ENCODE data around the gene TIA1.
A peak's percentile ranks its signal among the peaks of the same experiment; 100 is the strongest.
"Not testable (repeated sequence)": the region's sequence is repeated elsewhere in the genome, so short reads cannot be mapped to it uniquely, and the experiment has no call there.

The TIA1 gene, protein sequence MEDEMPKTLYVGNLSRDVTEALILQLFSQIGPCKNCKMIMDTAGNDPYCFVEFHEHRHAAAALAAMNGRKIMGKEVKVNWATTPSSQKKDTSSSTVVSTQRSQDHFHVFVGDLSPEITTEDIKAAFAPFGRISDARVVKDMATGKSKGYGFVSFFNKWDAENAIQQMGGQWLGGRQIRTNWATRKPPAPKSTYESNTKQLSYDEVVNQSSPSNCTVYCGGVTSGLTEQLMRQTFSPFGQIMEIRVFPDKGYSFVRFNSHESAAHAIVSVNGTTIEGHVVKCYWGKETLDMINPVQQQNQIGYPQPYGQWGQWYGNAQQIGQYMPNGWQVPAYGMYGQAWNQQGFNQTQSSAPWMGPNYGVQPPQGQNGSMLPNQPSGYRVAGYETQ

DNA sequence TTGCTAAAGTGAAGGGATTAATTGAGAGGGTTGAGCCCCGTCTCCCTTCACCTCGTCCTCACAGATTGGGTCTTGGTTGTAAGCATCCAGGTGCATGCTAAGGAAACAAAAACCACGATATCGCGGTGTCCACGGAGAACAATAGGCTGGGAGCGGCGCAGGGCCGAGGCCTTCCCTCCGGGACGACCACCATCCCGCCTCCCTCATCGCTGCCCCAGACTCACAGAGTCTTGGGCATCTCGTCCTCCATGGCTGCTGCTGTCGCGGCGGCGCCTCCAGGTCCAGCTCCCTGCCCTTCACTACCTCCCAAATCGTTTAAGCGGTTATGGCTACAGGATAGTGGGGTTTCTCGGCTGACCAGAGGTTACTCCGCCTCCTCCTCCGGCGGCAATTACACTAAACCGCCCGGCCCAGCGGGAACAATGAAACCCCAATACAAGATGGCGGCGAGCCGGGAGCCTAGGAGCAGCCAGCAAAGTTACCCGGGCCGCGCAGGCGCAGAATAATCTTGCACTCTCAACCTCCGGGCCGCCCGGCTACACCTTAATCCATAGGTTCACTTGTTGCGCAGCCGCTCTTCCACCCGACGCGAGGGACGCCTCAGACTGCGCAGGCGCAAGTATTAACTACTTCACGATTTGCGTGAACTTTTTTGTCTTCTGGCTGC lies at the start of gene TIA1:
TIA1 (minus strand) TSS at position 448 of the 667 bp plus-strand sequence; CDS start at position 250, 198 bp downstream.
- peak; percentile 100 for DNase-seq (ENCODE audit: low read depth)

DNA sequence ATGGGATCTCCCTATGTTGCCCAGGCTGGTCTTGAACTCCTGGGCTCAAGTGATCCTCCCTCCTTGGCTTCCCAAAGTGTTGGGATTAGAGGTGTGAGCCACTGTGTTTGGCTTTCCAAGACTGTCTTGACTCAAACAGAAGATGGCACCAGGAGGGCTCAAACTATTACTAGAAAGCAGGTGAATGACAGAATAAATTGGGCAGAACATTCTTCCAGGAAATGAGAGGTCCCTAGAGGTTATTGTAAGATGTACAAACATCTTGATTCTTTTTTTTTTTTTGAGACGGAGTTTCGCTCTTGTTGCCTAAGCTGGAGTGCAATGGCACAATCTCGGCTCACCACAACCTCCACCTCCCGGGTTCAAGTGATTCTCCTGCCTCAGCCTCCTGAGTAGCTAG lies 49.4 kb upstream of the TIA1 start:
- DNase-seq (ENCODE audit: low read depth) = not testable (repeated sequence)

DNA sequence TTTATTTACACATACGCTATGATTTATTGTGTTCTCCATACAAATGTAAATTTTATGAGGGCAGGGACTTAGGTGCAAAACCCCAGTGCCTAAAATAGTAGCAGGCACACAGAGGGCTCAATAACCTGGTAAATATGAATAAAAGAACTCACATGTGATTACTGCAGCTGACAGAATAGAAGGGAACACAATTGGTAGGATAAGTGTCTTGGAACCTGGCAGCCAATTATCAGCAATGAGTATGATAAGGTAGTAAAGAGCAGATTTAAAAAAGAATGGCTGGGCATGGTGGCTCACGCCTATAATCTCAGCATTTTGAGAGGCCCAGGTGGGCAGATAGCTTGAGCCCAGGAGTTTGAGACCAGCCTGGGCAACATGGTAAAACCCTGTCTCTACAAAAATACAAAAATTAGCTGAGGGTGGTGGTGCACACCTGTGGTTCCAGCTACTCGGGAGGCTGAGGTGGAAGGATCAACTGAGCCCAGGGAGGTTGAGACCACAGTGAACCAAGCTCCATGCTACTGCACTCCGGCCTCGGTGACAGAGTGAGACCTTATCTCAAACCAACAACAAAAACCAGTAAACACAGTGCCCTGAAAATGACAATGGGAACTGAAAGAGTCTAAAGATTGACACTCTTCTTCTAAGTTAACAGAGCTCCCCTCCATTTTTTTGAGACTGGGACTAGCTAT lies 35.2 kb upstream of the TIA1 start:
- no peak for DNase-seq (ENCODE audit: low read depth)

DNA sequence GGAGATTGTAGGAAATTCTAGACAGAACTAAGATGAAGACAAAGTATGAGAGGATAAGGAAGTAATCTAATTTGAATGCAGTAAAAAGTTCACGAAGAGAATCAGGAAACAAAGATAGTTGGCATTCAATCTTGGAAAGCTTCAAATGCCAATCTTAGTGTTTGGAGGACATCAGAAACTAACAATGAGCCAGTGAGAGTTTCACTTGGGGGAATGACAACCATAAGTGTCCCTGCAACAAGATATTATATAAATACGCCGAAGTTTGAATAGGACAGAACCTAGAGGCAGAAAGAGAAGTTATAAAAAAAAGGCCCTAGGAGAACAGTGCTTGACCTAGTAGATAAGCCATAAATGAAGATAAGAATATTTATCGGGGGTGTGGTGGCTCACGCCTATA lies 34.0 kb upstream of the TIA1 start:
- DNase-seq (ENCODE audit: low read depth) = no peak

DNA sequence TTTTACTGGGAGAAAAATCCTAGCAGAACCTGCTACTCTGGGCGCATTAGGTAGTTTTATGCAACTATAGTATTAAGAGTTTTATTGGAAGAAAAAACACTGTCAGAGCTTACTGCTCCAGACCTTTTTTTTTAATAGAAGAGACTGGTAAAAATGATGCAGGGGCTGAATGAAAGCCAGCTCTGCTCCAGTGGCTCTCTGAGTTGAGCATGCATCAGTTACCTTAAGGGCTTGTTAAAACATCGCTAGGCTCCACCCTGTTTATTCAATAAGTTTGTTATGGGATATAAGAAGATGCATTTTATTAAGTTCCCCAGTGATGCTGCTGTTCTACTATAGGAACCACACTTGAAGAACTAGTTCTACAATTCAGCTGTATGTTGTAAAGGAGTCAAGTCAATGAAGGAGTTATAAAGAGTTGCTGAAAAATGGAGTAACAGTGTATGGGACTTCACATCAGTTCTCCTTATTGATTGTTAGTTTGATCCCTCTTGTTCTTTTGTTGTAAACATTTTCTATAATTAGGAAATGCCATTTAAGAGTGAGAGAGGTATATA lies 31.9 kb upstream of the TIA1 start:
- DNase-seq (ENCODE audit: low read depth) = no peak

DNA sequence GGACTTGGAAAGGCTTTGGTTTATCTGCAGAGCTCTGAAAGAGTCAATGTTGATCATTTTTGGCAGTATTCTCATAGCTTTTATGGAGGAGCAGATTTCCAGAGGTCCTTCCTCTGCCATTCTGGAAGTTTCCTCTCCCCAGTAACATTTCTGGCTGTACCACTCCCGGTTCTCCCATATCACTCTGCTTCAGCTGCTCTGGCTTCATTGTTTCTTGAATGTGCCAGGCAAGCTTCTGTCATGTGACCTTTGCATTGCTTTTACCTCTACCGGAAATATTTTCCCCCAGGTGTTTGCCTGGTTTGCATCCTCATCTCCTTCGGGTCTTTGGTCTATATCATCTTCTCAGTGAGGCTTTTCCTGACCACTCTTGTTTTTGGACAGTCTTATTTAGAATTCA lies 21.9 kb upstream of the TIA1 start:
- no peak for DNase-seq (ENCODE audit: low read depth)

DNA sequence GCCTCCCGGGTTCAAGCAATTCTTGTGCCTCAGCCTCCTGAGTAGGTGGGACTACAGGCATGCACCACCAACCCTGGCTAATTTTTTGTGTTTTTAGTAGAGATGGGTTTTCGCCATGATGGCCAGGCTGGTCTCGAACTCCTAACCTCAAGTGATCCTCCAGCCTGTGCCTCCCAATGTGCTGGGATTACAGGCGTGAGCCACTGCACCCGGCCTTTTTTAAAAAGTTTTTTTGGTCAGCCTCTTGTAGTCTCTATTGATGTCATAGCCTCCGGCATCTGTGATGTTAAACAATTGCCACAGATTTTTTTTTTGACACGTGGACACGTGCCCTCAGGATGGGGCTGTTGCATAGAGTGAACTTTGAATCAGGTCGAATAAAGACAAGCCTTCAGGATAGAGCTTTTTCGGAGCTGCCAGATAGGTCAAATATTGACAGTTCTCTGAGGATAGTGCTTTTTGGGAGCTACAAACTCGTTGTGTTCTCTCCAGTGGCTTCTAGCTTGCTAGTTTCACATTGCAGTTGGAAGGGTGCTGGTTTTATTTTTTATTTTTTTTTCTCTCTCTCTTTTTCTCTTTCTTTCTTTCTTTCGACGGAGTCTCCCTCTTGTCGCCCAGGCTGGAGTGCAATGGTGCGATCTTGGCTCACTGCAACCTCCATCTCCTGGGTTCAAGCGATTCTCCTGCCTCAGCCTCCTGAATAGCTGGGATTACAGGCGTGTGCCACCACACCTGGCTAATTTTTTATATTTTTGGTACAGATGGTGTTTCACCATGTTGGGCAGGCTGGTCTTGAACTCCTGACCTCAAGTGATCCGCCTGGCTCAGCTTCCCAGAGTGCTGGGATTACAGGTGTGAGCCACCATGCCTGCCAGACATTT lies 21.2 kb upstream of the TIA1 start:
- not testable (repeated sequence) for DNase-seq (ENCODE audit: low read depth)

DNA sequence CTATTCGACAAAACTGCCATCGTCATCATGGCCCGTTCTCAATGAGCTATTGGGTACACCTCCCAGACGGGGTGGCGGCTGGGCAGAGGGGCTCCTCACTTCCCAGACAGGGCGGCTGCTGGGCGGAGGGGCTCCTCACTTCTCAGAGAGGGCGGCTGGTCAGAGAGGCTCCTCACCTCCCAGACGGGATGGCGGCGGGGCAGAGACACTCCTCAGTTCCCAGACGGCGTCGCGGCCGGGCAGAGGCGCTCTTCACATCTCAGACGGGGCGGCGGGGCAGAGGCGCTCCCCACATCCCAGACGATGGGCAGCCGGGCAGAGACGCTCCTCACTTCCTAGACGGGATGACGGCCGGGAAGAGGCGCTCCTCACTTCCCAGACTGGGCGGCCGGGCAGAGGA lies 18.5 kb upstream of the TIA1 start:
- not testable (repeated sequence) for DNase-seq (ENCODE audit: low read depth)

DNA sequence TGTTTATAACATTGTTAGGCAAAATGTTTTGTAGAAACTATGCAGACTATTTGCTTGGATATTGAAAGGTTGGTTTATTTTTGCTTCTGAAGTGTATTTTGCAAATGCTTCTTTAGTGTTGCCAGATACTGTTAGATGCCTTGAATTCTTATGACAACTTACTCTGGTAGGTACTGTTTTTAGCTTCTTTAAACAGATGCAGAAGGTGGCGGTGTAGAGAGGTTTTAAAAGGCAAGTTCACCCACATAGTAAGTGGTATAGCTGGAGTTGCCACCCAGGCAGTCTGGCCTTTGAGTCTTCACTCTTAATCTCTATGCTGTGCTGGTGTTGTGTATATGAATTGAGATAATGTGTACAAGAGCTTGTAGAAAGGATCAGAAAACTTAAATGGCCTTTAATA lies 13.1 kb upstream of the TIA1 start:
- DNase-seq (ENCODE audit: low read depth) = no peak

DNA sequence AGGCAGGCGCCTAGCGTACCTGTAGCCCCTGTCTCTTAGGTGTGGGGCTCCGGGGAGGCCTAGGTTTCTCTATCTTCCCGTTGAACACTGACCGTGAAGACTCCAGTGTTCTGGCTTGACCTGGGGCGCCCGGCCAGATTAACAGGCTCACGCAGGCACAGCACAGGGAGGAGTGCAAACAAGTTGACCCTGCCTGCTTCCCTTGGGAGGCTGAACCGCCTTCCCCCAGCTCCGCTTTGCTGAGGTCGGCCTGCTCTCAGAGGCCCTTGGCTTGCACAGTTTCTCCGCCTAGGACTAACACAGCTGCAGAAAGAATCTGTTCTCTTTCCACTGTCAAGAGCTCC lies 10.1 kb upstream of the TIA1 start:
- no peak for DNase-seq (ENCODE audit: low read depth)

DNA sequence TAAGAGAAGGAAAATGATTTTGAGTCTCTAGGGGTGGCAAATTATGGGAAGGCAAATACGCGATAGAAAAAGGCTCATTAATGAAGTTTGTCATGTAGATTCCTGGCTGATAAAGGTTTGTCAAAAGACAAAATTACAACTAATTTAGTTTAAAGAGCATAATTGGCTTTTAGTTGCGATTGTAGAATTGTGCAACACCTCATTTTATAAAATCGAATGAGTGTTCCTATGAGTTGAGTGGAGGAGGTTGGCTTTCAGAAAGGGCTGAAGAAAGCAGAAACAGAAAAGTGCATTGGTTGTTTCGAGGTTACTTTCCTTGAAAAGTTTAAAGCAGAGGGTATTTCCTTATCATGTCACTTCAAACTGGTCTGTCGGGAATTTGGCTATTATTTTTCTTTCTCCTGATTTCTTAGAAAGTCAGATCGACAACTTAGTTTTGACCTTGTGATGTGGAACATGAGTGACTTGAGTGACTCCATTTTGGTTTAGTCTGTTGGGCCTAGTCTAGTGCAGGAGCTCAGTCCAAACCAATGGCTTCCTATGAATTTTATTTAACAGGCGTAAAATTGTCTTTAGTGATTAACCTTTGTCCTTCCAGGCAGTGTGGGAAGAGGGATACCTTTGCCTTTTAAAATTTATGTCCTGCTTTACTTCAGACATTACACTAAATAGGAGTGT lies 7.3 kb upstream of the TIA1 start:
- DNase-seq (ENCODE audit: low read depth) = no peak

DNA sequence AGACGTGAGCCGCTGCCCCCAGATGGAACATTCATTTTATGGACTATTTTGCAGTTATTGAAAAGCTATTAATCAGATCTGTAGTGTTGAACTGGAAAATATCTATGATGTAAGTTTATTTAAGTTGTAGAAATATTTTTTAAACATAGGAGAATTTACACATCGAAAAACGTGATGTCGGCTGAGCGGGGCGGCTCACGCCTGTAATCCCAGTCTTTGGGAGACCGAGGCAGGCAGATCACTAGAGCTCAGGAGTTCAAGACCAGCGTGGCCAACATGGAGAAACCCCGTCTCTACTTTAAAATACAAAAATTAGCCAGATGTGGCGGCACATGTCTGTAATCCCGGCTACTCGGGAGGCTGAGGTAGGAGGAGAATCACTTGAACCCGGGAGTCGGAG lies 2.0 kb upstream of the TIA1 start:
- no peak for DNase-seq (ENCODE audit: low read depth)

DNA sequence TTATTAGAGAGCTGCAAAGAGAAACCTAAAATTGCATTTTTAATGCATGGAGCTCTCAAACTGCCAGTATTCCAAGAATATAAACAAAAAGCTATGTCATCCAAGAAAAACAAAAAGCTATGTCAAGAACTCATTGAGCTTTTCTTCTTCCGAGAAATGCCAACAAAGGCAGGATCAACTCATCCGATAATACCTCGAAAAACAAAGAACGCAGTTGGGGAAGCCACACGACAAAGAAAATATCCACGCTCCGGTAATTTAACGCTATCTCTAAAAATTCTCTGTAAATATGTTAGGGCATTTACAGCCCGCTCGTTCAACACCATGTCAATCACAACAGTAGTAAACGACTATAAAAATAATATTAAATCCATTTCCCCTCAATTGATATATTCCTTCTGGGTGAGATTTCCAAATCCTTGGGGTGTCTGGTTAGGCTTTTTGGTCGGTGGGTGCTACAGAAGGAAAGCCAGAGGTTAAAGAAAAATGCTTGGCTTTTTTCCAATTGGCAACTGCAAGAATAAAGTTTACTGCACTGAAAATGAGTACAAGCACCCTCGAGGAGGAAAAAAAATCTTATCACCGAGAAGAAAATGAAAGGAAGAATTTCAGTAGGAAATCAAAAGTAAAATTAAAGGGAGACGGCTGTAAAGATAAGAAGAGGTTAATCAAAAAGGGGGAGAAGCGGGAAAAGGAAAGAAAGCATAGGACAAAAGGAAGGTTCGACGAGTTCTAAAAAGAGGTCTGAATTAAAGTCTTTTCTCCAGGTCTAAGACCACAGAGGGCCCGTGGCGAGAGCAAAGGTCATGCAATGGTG lies 856 bp downstream of the TIA1 start:
- no peak for DNase-seq (ENCODE audit: low read depth)

DNA sequence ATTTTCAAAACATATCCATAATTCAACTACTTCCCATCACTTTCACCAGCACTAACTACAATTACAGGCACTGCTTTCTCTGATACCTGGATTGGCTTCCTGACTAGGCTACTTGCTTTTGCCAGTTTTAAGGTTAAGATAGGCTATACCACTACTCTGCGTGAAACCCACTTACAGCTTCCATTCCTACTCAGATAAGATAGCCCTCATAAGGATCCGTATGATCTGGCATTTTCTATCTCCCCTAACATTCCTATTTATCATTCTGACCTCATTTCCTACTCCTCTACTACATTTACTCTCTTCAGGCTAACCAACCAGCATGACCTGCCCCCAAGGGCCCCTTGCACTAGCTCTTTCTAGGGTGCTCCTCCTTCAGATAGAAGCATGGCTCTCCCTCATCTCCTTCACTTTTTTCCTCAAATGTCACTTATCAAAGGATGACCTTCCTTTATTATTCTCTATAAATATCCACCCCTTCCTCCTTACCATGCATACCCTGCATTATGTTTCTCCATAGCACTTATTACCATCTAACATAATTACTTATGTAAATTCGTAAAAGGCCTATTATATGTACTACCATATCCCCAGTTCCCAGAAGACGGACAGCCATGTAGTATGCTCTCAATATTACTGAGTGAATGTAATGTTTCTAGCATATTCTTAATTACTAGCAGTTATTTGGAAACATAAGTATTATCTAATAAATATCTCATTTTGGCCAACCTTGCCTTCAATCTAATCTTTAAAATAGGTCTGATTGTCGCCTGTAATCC lies 4.4 kb downstream of the TIA1 start:
- no peak for DNase-seq (ENCODE audit: low read depth)

DNA sequence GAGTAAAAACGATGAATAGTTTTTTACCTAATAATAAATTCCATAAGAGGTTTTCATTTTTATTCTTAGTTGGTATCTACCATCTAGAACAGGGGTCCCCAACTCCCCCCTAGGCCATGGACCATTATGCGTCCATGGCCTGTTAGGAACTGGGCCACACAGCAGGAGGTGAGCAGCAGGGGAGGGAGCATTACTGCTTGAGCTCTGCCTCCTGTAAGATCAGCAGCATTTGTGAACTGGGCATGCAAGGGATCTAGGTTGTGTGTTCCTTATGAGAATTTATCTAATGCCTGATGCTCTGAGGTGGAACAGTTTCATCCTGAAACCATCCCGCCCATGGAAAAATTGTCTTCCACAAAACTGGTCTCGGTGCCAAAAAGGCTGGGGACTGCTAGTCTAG lies 5.9 kb downstream of the TIA1 start:
- DNase-seq (ENCODE audit: low read depth) = no peak

DNA sequence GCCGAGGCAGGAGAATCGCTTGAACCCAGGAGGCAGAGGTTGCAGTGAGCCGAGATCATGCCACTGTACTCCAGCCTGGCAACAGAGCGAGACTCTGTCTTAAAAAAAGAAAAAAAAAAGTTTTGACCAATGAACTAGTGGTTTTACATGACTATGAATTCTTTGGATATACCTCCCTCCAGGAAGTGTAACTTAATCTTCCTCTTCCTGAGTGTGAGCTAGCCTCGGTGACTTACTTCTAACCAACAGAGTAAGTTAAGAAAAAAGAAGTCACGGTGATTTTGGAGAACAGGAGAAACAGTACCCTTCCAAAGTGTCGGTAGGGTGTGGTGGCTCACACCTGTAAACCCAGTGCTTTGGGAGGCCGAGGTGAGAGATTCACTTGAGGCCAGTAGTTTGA lies 7.1 kb downstream of the TIA1 start:
- DNase-seq (ENCODE audit: low read depth) = no peak

DNA sequence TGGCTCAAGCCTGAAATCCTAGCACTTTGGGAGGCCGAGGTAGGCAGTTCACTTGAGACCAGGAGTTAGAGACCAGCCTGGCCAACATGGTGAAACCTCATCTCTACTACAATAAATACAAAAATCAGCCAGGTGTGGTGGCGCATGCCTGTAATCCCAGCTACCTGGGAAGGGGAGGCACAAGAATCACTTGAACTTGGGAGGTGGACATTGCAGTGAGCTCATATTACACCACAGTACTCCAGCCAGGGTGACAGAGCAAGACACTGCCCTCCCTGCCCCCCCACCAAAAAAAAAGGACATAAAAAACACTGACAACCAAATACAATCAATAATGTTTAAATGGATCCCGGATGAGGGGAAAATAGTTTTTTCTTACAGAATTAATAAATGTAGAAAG lies 7.8 kb downstream of the TIA1 start:
- no peak for DNase-seq (ENCODE audit: low read depth)

DNA sequence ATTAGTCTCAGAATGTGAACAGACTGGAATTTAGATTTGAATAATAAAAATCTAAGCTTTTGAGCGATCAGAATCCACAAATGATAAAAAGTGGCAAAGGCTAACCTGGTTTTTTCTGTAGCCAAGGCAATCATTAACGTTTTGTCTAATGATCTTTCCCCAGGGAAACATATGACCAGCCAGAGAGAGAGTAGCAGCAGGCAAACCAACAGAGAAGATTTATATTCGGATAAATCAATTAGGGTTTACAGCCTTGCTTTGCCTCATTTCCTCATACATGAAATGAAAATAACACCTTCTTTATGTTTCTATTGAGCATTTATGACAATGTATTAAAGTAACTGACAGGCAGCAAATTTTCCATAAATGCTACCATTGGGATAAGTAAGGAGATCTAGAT lies 14.5 kb downstream of the TIA1 start:
- DNase-seq (ENCODE audit: low read depth) = no peak

DNA sequence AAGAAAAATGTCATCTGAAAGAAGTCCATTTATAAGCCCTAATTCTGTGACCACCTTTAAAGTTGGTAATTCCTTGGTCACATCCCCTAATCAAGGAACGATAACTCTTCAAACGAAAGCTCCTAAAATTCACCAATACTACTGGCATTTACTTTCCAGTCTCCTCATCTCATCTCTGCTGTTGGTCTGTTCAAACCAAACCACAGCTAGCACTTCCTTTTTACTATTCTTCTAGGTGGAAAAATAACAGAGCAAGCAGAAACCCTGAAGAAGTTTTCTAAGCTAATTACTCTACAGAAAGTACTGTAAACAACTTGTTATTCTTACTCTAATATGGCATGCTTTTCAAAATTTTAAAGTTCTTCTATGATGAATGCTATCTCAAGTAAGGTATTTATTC lies 21.6 kb downstream of the TIA1 start:
- DNase-seq (ENCODE audit: low read depth) = no peak

DNA sequence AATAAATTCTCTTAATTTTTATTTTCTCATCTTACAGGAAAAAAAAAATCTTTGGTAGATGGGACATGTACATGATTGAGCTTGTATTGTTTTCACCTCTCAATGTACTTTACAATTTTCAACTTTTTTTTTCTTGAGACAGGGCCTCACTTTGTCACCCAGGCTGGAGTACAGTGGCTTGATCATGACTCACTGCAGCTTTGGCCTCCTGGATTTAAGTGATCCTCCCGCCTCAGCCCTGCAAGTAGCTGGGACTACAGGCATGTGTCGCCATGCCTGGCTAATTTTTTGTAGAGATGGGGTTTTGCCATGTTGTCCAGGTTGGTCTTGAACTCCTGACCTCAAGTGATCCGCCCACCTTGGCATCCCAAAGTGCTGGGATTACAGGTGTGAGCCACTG lies 25.1 kb downstream of the TIA1 start:
- not testable (repeated sequence) for DNase-seq (ENCODE audit: low read depth)

All from stimulated activated CD8-positive, alpha-beta memory T cell treated with anti-CD3 and anti-CD28 coated beads, Interleukin-12 subunit alpha, Interleukin-12 subunit beta, amount 100 ng/mL, for 1 hour (primary cell).